HepG2 (cell line): Measurements from ENCODE around the gene NCF4.

Experiments
- BRCA1 ChIP-seq: sonication (generic); formaldehyde crosslinking; IDR thresholded peaks from 2 replicates; pipeline ENCODE4 v1.4.0; 2020; ENCODE audit warnings: missing genetic modification reagents
- CBX2 ChIP-seq, 2 experiments: fragments of 200-600 bp in 1 of 2; sonication (generic); formaldehyde crosslinking in 1 of 2; IDR thresholded peaks; 2 replicates each; pipeline versions ENCODE4 v1.7.0 to v1.8.1; 2018 to 2022; ENCODE audit warnings: low read depth in 2 of 2, low read length in 1 of 2, mild to moderate bottlenecking in 1 of 2, missing genetic modification reagents in 1 of 2
- CTCF ChIP-seq: sonication (generic); formaldehyde crosslinking; IDR thresholded peaks from 2 replicates; pipeline ENCODE4 v1.5.0; 2020; ENCODE audit warnings: mild to moderate bottlenecking, missing genetic modification reagents, moderate library complexity
- IRF2 ChIP-seq: IDR thresholded peaks from 2 replicates; pipeline ENCODE4 v1.6.1; 2018; ENCODE audit warnings: missing genetic modification reagents, missing compliant biosample characterization
- POLR2A ChIP-seq, 2 experiments: IDR thresholded peaks; 2 replicates each; pipeline ENCODE4 v1.6.1; 2011; ENCODE audit warnings: low read depth in 2 of 2, low read length in 2 of 2, mild to moderate bottlenecking in 1 of 2, moderate library complexity in 1 of 2; ENCODE audit not compliant: insufficient read depth in 1 of 2
- TCF7L2 ChIP-seq: IDR thresholded peaks from 2 replicates; pipeline ENCODE4 v1.6.1; 2011; ENCODE audit warnings: mild to moderate bottlenecking, low read depth, low read length, moderate library complexity
- ZBTB42 ChIP-seq: sonication (generic); formaldehyde crosslinking; IDR thresholded peaks from 2 replicates; pipeline ENCODE4 v1.5.0; 2020; ENCODE audit warnings: mild to moderate bottlenecking, missing genetic modification reagents
- ZNF510 ChIP-seq: sonication (generic); formaldehyde crosslinking; IDR thresholded peaks from 2 replicates; pipeline ENCODE4 v1.4.0; 2020; ENCODE audit warnings: low read depth, mild to moderate bottlenecking, missing genetic modification reagents
- ZNF768 ChIP-seq: sonication (generic); formaldehyde crosslinking; IDR thresholded peaks from 2 replicates; pipeline ENCODE4 v1.4.0; 2020; ENCODE audit warnings: missing genetic modification reagents
- TF ChIP-seq, protein P1 (sequence below), 2 experiments: IDR thresholded peaks; 2 replicates each; pipeline ENCODE4 v1.6.1; 2011 to 2012; ENCODE audit warnings: low read length in 2 of 2, borderline replicate concordance in 1 of 2, low read depth in 1 of 2, mild to moderate bottlenecking in 1 of 2, moderate library complexity in 1 of 2
- TF ChIP-seq, protein P2 (sequence below): sonication (generic); formaldehyde crosslinking; IDR thresholded peaks from 2 replicates; pipeline ENCODE4 v1.5.0; 2020; ENCODE audit warnings: missing genetic modification reagents
- TF ChIP-seq, protein P3 (sequence below): sonication (generic); formaldehyde crosslinking; IDR thresholded peaks from 2 replicates; pipeline ENCODE4 v1.4.0; 2020; ENCODE audit warnings: missing genetic modification reagents

GRCh38 chr22:36911887-36912661 lies 51.3 kb downstream of the NCF4 start:
- TF ChIP-seq IRF2 (no peak), POLR2A (IDR thresholded peaks at IDR 0.05; ENCODE audit: insufficient read depth in 1 of 2, low read depth in 2 of 2, low read length in 2 of 2) (no peak), BRCA1 (CRISPR knock-in tag) (no peak), ZNF510 (CRISPR knock-in tag) (no peak), CTCF (CRISPR knock-in tag) (no peak), ZBTB42 (CRISPR knock-in tag) (no peak), CBX2 (IDR thresholded peaks at IDR 0.05; ENCODE audit: low read depth, low read length) (no peak), CBX2 (CRISPR knock-in tag; IDR thresholded peaks at IDR 0.05; ENCODE audit: low read depth) (no peak), TCF7L2 (no peak), ZNF768 (CRISPR knock-in tag) (no peak)
- TF ChIP-seq, protein P1, sequence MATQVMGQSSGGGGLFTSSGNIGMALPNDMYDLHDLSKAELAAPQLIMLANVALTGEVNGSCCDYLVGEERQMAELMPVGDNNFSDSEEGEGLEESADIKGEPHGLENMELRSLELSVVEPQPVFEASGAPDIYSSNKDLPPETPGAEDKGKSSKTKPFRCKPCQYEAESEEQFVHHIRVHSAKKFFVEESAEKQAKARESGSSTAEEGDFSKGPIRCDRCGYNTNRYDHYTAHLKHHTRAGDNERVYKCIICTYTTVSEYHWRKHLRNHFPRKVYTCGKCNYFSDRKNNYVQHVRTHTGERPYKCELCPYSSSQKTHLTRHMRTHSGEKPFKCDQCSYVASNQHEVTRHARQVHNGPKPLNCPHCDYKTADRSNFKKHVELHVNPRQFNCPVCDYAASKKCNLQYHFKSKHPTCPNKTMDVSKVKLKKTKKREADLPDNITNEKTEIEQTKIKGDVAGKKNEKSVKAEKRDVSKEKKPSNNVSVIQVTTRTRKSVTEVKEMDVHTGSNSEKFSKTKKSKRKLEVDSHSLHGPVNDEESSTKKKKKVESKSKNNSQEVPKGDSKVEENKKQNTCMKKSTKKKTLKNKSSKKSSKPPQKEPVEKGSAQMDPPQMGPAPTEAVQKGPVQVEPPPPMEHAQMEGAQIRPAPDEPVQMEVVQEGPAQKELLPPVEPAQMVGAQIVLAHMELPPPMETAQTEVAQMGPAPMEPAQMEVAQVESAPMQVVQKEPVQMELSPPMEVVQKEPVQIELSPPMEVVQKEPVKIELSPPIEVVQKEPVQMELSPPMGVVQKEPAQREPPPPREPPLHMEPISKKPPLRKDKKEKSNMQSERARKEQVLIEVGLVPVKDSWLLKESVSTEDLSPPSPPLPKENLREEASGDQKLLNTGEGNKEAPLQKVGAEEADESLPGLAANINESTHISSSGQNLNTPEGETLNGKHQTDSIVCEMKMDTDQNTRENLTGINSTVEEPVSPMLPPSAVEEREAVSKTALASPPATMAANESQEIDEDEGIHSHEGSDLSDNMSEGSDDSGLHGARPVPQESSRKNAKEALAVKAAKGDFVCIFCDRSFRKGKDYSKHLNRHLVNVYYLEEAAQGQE (IDR thresholded peaks at IDR 0.05; ENCODE audit: borderline replicate concordance in 1 of 2, low read depth in 1 of 2, low read length in 2 of 2) = no peak
- TF ChIP-seq, protein P2, sequence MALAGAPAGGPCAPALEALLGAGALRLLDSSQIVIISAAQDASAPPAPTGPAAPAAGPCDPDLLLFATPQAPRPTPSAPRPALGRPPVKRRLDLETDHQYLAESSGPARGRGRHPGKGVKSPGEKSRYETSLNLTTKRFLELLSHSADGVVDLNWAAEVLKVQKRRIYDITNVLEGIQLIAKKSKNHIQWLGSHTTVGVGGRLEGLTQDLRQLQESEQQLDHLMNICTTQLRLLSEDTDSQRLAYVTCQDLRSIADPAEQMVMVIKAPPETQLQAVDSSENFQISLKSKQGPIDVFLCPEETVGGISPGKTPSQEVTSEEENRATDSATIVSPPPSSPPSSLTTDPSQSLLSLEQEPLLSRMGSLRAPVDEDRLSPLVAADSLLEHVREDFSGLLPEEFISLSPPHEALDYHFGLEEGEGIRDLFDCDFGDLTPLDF (CRISPR knock-in tag) = no peak
- TF ChIP-seq, protein P3, sequence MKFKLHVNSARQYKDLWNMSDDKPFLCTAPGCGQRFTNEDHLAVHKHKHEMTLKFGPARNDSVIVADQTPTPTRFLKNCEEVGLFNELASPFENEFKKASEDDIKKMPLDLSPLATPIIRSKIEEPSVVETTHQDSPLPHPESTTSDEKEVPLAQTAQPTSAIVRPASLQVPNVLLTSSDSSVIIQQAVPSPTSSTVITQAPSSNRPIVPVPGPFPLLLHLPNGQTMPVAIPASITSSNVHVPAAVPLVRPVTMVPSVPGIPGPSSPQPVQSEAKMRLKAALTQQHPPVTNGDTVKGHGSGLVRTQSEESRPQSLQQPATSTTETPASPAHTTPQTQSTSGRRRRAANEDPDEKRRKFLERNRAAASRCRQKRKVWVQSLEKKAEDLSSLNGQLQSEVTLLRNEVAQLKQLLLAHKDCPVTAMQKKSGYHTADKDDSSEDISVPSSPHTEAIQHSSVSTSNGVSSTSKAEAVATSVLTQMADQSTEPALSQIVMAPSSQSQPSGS (CRISPR knock-in tag) = no peak
